Measurements from ENCODE around the gene SLC7A14. TPM values are rescaled to one million over a fixed set of nuclear protein-coding genes. Genes with fewer than 3 reads are reported as not detected.

The SLC7A14 gene
- total RNA-seq, 1 donor from 2014 or later: not detected

GRCh38 chr3:170608475-170608874 is 22.6 kb upstream of the SLC7A14 start:
- intact Hi-C loops (cut with micrococcal nuclease): no loop called here
- no peak for DNase-seq (ENCODE audit: low spot score)
- Mint-ChIP-seq H3K27ac (no peak overlapping the region), H3K36me3 (ENCODE audit: low read depth) (no peaks in the 10 kb centered on the region), H3K9me3 (no peaks in the 10 kb centered on the region), H3K4me3 (ENCODE audit: low read depth) (no peak overlapping the region), H3K4me1 (ENCODE audit: low read depth) (peaks cover 2% of the 10 kb centered on the region), H3K27me3 (ENCODE audit: low read depth) (peaks cover 25% of the 10 kb centered on the region)

DNA sequence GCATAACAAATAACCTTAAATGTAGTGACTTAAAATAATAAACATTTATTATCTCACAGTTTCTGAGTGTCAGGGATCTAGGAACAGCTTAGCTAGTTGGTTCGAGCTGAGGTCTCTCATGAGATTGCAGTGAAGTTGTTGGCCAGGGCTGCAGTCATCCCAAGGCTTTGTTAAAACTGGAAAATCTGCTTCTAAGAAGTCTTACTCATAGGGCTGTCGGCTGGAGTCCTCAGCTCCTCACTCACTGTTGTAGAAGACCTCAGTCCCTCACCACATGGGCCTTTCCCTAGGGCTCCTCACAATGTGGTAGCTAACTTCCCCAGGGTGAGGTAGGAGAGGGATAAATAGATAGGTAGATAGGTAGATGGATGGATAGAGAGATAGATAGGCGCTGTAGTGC is 20.8 kb upstream of the SLC7A14 start:
- intact Hi-C loops (cut with micrococcal nuclease): no loop called here
- Mint-ChIP-seq H3K4me3 (ENCODE audit: low read depth) (no peak overlapping the region), H3K27me3 (ENCODE audit: low read depth) (peaks cover 19% of the 10 kb centered on the region), H3K36me3 (ENCODE audit: low read depth) (no peaks in the 10 kb centered on the region), H3K27ac (no peak overlapping the region), H3K9me3 (no peaks in the 10 kb centered on the region), H3K4me1 (ENCODE audit: low read depth) (peaks cover 2% of the 10 kb centered on the region)
- no peak for DNase-seq (ENCODE audit: low spot score)

DNA sequence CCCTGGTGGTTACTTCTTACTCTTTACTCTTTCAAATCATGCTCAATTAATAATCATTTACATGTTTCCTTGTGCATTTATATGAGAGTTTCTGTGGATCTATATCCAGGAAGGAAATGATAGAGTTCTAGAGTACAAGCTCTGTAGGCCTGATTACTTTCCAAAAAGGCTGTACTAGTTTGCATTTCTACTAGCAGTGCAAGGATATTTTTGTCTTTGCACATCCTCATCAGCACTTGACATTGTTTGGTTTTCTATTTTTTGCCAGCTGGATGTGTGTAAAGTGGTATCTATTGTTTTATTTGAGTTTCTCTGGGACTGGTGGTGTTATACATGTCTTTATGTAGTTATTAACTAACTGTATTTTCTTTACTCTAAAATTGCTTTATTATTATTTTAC is 19.6 kb upstream of the SLC7A14 start:
- no peaks in the 10 kb centered on the region for H3K36me3 Mint-ChIP-seq (ENCODE audit: low read depth)

DNA sequence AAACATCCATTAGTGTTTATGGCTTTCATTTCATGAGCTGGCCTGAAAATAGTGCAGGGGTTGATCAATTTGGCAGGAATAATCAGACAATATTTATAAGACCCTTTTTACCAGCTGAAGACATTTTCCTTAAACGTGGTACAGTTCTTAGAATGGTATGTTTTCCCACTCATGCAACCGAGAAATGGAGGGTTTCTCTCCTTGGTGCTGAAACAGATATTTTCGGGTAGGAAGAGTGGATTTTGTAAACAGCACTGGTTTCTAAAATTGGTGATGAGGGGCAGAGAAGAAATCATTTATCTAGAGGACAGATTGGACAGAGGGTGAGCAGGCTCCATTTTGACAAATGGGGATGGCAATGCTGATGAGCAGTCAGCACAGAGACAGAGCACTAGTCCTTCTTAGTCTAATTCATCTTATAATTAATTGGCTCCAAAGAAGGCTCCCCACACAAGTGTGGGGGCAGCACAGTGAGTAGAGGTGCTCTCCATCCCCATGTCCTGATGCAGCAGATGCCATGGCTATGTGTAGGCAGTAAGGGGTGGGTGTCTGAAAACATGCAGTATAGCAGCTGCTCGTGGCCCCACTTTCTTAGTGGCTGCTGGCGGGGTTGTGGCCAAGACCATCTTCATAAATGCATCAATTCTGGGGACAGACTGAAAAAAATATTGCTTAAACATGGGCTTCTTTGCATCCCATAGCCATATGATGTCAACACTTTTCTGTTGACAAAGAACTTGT is 18.1 kb upstream of the SLC7A14 start:
- Mint-ChIP-seq H3K27ac (no peak overlapping the region), H3K9me3 (no peaks in the 10 kb centered on the region), H3K27me3 (ENCODE audit: low read depth) (peaks cover 22% of the 10 kb centered on the region), H3K4me1 (ENCODE audit: low read depth) (no peaks in the 10 kb centered on the region), H3K36me3 (ENCODE audit: low read depth) (no peaks in the 10 kb centered on the region), H3K4me3 (ENCODE audit: low read depth) (no peak overlapping the region)
- DNase-seq (ENCODE audit: low spot score): no peak
- intact Hi-C loops (cut with micrococcal nuclease): loop anchor here (1.0 kb wide), 1 partner anchor 10 kb away; no protein-coding TSS in a partner anchor

More for the DNA sequence above, 19.6 kb upstream of the SLC7A14 start:
- H3K4me1 Mint-ChIP-seq (ENCODE audit: low read depth): peaks cover under 1% of the 10 kb centered on the region
- no peak for DNase-seq (ENCODE audit: low spot score)
- no peaks in the 10 kb centered on the region for H3K9me3 Mint-ChIP-seq
- H3K4me3 Mint-ChIP-seq (ENCODE audit: low read depth): no peak overlapping the region
- intact Hi-C loops (cut with micrococcal nuclease): no loop called here
- H3K27ac Mint-ChIP-seq: no peak overlapping the region
- H3K27me3 Mint-ChIP-seq (ENCODE audit: low read depth): peaks cover 15% of the 10 kb centered on the region

DNA sequence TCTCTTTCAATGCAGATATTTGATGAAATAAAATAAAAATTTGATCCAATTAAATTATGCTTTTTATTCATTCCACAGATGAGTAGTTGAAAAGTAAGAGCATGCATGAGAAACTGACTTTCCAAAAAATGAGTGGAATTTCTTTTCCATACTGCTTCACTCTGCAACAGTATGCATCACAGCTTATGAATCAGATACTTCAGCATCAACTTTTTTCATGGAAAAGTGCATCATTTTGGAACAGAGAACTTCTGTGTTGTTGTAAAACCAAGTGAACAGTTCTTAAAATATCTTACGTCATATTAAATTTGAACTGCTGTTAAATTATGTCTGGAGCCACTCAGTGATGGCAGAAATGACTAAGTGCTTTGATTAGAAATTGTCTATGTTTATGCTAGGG is 16.7 kb upstream of the SLC7A14 start:
- H3K36me3 Mint-ChIP-seq (ENCODE audit: low read depth): no peaks in the 10 kb centered on the region
- no peak overlapping the region for H3K4me3 Mint-ChIP-seq (ENCODE audit: low read depth)
- no peak overlapping the region for H3K27ac Mint-ChIP-seq
- intact Hi-C loops (cut with micrococcal nuclease): no loop called here
- no peak for DNase-seq (ENCODE audit: low spot score)
- H3K9me3 Mint-ChIP-seq: no peaks in the 10 kb centered on the region
- no peaks in the 10 kb centered on the region for H3K4me1 Mint-ChIP-seq (ENCODE audit: low read depth)
- peaks cover 20% of the 10 kb centered on the region for H3K27me3 Mint-ChIP-seq (ENCODE audit: low read depth)

GRCh38 chr3:170600005-170600624 is 14.2 kb upstream of the SLC7A14 start:
- intact Hi-C loops (cut with micrococcal nuclease): no loop called here
- no peak for DNase-seq (ENCODE audit: low spot score)
- no peaks in the 10 kb centered on the region for H3K36me3 Mint-ChIP-seq (ENCODE audit: low read depth)
- H3K4me3 Mint-ChIP-seq (ENCODE audit: low read depth): no peak overlapping the region
- no peaks in the 10 kb centered on the region for H3K4me1 Mint-ChIP-seq (ENCODE audit: low read depth)
- peaks cover 20% of the 10 kb centered on the region for H3K27me3 Mint-ChIP-seq (ENCODE audit: low read depth)
- H3K9me3 Mint-ChIP-seq: no peaks in the 10 kb centered on the region
- no peak overlapping the region for H3K27ac Mint-ChIP-seq

DNA sequence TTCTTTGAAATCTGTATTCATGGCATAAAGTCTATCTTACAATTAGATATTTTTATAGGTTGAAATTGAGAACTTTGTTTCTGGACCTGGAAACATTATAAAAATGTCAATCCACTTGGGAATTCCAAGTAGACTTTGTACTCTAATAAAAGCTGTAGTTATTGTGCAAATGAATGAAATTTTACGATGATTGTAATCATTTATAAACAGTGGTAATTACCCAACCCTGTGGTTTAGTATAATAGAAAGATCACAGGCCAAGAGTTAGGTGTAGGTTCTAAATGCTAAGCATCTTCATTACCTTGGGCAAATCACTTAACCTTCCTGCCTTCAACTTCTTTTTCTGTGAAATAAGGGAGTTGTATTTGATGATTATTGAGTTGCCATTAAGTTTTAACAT is 13.2 kb upstream of the SLC7A14 start:
- intact Hi-C loops (cut with micrococcal nuclease): no loop called here
- Mint-ChIP-seq H3K27me3 (ENCODE audit: low read depth) (peaks cover 23% of the 10 kb centered on the region), H3K27ac (no peak overlapping the region), H3K9me3 (no peaks in the 10 kb centered on the region), H3K36me3 (ENCODE audit: low read depth) (no peaks in the 10 kb centered on the region), H3K4me1 (ENCODE audit: low read depth) (no peaks in the 10 kb centered on the region), H3K4me3 (ENCODE audit: low read depth) (no peak overlapping the region)
- DNase-seq (ENCODE audit: low spot score): no peak

GRCh38 chr3:170598091-170598502 is 12.2 kb upstream of the SLC7A14 start:
- Mint-ChIP-seq H3K4me3 (ENCODE audit: low read depth) (no peak overlapping the region), H3K27ac (no peak overlapping the region), H3K27me3 (ENCODE audit: low read depth) (peaks cover 18% of the 10 kb centered on the region), H3K9me3 (no peaks in the 10 kb centered on the region), H3K4me1 (ENCODE audit: low read depth) (no peaks in the 10 kb centered on the region), H3K36me3 (ENCODE audit: low read depth) (no peaks in the 10 kb centered on the region)
- intact Hi-C loops (cut with micrococcal nuclease): no loop called here
- no peak for DNase-seq (ENCODE audit: low spot score)

DNA sequence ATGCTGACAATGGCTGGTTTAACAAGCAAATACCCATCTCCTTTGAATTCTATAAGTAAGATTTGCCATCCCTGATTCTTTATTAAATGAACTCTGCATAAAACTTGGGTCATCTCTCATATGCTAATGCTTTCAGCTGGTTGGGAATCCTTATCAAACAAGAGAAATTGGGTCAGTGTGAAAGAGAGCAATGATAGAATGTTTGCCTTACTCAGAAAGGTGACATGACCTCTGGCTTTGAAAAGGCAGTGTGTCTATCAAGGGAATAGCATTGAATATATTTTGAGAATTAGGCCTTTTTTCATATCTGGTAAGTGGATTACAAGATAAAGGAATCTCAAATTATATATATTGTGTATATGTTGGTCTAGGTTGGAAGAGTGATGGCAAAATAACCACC is 8.7 kb upstream of the SLC7A14 start:
- Mint-ChIP-seq H3K36me3 (ENCODE audit: low read depth) (no peaks in the 10 kb centered on the region), H3K9me3 (no peaks in the 10 kb centered on the region), H3K4me1 (ENCODE audit: low read depth) (no peaks in the 10 kb centered on the region), H3K27ac (no peak overlapping the region), H3K4me3 (ENCODE audit: low read depth) (no peak overlapping the region), H3K27me3 (ENCODE audit: low read depth) (peaks cover 15% of the 10 kb centered on the region)
- DNase-seq (ENCODE audit: low spot score): no peak
- intact Hi-C loops (cut with micrococcal nuclease): no loop called here

DNA sequence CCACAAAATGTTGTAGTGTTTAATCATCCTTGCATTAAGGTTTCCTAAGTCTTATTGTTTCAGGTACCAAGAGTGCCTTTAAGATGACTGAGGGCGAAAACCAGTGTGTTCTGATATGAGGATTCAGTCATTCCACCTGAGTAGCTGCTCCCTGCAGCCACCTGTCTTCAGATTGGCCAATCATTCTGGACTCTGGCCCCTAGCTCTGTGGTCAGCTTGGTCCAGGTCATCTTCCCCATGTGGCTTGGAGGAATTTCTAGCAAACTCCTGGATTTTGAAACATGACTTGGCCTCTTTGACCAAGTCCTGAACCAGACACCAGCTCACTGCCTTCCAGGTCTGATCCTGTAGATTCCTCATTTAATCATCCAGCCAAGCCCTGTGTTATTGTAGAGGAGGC is 7.8 kb upstream of the SLC7A14 start:
- Mint-ChIP-seq H3K27me3 (ENCODE audit: low read depth) (peaks cover 17% of the 10 kb centered on the region), H3K36me3 (ENCODE audit: low read depth) (no peaks in the 10 kb centered on the region), H3K4me1 (ENCODE audit: low read depth) (no peaks in the 10 kb centered on the region), H3K9me3 (no peaks in the 10 kb centered on the region), H3K4me3 (ENCODE audit: low read depth) (no peak overlapping the region), H3K27ac (no peak overlapping the region)
- no peak for DNase-seq (ENCODE audit: low spot score)
- intact Hi-C loops (cut with micrococcal nuclease): no loop called here

DNA sequence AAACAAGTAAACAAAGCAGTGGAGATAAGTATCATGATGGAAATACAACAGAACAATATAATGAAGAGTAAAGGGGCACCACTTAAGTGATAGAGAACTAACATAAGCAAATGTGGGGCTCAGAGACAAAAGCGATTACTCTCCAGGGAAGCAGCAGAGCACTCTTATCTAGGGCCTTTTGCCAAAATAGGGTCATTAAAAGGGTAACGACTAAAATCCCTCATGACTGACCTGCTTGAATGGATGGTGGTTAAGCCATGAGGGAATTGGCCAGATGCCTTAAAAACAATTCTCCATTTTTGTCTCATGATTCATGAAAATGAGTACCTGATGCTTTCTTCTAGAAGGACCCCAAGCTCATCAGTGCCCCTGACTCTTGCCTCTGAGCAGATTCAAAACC is 3.2 kb upstream of the SLC7A14 start:
- Mint-ChIP-seq H3K36me3 (ENCODE audit: low read depth) (no peaks in the 10 kb centered on the region), H3K27me3 (ENCODE audit: low read depth) (peaks cover 35% of the 10 kb centered on the region), H3K27ac (no peak overlapping the region), H3K9me3 (no peaks in the 10 kb centered on the region), H3K4me3 (ENCODE audit: low read depth) (no peak overlapping the region), H3K4me1 (ENCODE audit: low read depth) (peaks cover 3% of the 10 kb centered on the region)
- DNase-seq (ENCODE audit: low spot score): no peak
- intact Hi-C loops (cut with micrococcal nuclease): loop anchor here (10.0 kb wide), 2 partner anchors 174 to 1856 kb away; partner anchors contain the start of genes CLDN11 and GHSR

DNA sequence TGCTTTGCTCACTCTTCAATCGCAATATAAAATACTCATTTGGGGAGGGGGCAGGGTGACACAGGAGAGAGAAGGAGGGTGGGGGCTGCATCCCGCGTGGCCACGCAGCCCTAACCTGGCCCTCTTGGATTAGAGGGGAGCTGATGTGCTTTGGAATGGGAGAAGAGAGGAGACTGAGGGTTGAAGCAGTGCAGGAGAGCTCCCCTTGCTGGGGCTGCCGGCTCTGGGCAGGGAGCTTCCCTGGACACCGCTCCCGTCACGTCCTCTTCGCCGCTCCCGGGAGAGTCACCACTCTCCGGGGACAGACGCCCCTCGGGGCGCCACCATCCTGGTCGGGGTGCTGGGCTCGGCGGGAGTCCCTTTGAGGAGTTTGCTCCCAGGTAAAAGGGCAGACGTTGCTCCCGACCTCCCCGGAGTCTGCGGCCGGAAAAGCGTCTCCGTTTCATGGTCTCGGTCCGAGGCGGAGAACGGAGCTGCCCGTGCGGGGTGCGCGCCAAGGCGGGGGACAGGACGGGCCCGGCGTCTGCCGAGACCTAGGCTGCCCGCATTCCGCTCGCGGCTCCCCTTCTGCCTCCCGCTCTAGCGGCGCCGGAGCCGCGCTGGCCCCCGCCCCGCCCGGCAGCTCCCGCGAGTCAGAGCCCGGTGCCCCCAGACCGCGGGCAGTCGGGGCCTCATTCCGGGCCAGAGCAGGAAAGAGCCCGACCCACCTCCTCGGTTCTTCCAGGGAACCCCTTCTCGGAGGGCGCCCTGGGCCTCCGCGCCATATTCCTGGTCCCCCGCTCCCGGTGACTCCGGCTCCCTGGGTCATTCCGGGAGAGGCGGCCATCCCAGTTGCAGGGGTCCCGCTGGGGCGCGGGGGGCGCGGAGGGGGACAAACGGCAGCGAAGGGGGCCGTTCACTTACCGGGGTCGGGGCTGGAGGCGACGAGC is 603 bp downstream of the SLC7A14 start:
- H3K9me3 Mint-ChIP-seq: no peaks in the 10 kb centered on the region
- no peaks in the 10 kb centered on the region for H3K36me3 Mint-ChIP-seq (ENCODE audit: low read depth)
- intact Hi-C loops (cut with micrococcal nuclease): loop anchor here (10.0 kb wide), 2 partner anchors 170 to 1860 kb away; partner anchors contain the start of genes CLDN11 and GHSR
- no peak overlapping the region for H3K27ac Mint-ChIP-seq
- H3K4me3 Mint-ChIP-seq (ENCODE audit: low read depth): no peak overlapping the region
- H3K4me1 Mint-ChIP-seq (ENCODE audit: low read depth): peaks cover 3% of the 10 kb centered on the region
- DNase-seq (ENCODE audit: low spot score): no peak
- peaks cover 57% of the 10 kb centered on the region for H3K27me3 Mint-ChIP-seq (ENCODE audit: low read depth)

Data from activated T-helper 2 cell treated with anti-CD3 and anti-CD28 coated beads, Interferon-gamma antibody, Interleukin-2, Interleukin-4, amounts not matched to agents 10 μg/mL and 5 μg/mL and 100 μg/mL, durations not matched to agents 14 hours and 24 hours and 36 hours (primary cell).